HG03025 (cell line): Measurements from ENCODE around the gene PSD4.

Experiments
- ATAC-seq: cut with Tn5 transposase; IDR thresholded peaks from one replicate; pipeline ENCODE4 v1.9.1; 2021; ENCODE audit warnings: mild to moderate bottlenecking, moderate library complexity; ENCODE audit not compliant: unreplicated experiment, low FRiP score

Gene PSD4

DNA sequence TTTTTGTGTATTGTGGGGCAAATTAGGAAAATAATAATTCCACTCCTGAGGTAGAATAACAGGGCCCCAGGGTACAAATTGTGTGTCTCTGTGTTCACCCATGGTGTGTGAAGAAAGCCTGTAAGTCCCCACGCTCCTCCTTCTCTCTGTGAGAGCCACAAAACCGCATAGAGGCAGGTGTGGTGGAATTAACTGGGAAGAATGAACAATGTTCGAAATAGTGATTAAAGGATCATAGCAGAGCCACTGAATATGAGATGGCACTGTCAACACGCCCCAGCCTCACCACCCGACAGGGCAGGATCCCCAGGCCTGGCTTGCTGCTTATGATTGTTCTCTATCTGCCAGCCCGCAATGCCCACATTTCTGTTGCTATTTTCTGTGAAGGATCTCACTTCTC, 32.3 kb upstream of the PSD4 start:
- no peak for ATAC-seq

DNA sequence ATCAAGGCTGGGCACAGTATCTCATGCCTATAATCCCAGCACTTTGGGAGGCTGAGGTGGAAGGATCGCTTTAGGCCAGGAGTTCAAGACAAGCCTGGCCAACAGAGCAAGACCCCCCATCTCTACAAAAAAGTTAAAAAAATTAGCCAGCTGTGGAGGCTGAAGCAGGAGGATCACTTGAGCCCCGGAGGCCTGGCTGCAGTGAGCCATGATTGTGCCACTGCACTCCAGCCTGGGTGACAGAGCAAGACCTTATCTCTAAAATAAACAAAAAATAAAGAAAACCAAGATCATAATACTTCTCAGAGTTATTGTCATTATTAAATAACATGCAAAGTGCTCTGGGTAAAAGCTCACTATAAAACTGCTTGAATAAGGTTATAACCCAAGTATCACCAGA, 31.5 kb upstream of the PSD4 start:
- no peak for ATAC-seq

DNA sequence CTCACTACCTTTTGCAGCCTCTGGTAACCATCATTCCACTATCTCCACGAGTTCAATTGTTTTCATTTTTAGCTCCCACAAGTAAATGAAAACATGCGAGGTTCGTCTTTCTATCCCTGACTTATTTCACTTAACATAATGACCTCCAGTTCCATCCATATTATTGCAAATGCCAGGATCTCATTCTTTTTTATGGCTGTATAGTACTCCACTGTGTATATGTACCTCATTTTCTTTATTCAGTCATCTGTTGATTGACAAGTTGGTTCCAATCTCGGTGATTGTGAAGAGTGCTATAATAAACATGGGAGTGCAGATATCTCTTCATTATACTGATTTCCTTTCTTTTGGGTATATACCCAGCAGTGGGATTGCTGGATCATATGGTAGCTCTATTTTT, 29.5 kb upstream of the PSD4 start:
- ATAC-seq, result no peak

DNA sequence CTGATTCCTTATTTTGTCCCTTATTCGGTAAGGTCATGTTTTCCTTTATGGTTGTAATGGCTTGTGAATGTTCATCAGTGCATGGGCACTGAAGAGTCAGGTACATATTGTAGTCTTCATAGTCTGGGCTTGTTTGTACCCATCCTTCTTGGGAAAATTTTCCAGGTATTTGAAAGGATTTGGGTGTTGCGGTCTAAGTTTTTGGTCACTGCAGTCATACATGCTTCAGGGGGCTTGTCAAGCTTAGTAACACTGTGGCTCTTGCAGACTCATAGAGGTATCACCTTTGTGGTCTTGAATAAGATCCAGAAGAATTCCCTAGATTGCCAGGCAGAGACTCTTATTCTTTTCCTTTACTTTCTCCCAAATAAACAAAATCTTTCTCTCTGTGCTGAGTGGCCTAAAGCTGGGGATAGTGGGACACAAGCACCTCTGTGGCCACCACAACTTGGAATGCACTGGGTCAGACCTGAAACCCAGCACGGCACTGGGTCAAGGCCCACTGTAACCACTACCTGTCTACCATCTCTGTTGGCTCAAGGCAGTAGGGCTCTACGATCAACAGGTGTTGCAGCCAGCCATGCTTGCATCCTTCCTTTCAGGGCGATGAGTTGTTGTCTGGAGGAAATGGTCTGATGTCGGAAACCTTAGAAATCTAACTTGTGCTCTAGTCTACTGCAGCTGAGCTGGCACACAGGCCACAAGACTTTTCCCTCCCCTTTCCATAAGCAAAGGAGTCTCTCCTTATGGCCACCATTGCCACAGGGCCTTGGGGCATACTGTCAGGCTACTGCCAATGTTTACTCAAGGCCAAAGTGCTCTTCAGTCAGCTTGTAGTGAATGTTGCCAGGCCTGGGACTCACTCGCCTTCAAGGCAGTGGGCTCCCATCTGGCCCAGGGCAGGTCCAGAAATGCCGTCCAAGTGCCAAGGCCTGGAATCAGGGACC, 24.9 kb upstream of the PSD4 start:
- no peak for ATAC-seq

DNA sequence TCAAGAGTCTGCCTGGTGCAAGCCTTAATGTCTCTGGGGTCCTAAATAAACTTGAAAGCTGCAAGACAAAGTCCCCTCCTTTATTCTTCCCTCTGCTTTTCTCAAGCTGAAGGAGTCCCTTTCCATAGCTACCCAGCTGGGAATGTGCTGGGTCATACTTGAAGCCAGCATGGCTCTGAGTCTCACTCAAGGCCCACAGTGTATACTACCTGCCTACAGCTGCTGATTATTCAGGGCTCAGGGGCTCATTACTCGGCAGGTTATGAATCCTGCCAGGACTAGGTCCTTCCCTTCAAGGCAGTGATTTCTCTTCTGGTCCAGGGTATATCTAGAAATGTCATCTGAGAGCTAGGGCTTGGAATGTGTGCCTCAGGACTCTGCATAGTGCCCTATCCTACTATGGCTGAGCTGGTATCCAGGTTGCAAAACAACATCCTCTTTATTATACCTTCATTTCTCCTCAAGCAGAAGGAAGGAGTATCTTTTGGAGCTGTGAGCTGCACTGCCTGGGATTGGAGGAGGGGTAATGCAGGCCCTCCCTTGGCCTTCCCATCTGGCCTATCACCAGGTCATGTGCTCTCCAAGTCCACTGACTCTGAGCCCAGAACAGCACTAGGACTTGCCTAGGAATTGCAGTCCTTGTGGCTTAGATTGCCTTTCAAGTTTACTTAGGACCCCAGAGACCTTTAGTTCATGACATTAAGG, 24.1 kb upstream of the PSD4 start:
- no peak for ATAC-seq

DNA sequence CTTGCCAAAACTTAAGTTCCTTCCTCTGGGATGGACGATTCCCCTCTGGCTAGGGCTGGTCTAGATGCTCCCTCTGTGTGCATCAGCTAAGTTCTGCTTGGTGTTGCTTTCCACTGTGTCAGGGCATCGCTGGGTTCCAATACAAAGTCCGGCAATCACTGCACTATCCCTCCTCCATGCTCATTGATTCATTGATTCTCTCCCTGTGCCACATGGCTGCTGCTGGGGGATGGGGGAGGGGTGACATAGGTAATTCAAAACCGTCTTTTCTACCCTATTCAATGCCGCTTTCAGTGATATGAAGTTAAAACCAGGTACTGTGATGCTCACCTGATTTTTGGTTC, 23.5 kb upstream of the PSD4 start:
- no peak for ATAC-seq

DNA sequence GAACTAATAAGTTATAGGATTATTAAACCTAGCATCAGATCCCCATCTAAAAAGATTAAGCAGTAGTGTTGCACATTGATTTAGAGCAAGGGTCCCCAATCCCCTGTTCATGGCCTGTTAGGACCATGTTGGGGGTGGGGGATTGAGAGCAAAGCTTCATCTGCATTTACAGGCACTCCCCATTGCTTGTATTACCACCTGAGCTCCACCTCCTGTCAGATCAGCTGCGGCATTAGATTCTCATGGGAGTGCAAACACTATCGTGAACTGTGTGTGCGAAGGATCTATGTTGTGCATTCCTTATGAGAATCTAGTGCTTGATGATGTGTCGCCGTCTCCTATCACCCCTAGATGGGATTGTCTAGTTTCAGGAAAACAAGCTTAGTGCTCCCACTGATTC, 18.4 kb upstream of the PSD4 start:
- no peak for ATAC-seq

DNA sequence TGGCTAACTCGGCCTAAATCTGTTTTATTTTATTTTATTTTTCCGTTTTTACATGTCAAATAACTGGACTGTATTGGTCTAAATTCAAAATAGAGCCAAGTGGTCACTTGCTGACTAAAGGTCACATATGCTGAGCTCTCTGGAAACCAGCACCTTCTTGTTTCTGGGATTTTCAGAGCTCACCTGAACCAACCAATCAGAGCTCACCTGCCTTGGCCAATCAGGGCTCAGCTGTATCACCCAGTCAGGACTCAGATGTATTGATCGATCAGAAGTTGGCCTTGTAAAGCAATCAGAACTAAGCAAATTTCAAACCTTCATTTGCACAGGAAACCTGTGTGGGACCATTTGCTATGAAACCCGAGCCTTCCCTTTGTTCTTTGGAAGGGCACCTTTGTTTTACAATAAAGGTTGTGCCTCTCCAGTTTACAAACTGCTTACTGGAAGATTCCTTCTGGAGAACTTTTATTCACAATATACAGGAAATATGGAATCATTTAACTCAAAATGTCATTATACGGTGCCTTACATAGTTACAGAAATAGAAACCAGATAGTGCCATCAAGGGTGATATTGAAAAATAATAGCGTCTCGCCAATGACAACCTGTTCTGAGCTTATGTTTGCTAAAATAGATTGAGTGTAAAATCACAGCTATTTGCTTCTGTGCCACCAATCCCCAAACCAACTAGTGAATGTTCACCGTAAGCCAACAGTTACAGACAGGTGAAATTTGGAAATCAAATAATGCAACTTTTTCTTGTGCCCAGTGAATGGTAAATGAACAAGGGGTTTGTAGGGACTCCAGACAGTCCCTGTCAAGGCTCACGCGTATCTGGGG, 17.3 kb upstream of the PSD4 start:
- ATAC-seq, result no peak

DNA sequence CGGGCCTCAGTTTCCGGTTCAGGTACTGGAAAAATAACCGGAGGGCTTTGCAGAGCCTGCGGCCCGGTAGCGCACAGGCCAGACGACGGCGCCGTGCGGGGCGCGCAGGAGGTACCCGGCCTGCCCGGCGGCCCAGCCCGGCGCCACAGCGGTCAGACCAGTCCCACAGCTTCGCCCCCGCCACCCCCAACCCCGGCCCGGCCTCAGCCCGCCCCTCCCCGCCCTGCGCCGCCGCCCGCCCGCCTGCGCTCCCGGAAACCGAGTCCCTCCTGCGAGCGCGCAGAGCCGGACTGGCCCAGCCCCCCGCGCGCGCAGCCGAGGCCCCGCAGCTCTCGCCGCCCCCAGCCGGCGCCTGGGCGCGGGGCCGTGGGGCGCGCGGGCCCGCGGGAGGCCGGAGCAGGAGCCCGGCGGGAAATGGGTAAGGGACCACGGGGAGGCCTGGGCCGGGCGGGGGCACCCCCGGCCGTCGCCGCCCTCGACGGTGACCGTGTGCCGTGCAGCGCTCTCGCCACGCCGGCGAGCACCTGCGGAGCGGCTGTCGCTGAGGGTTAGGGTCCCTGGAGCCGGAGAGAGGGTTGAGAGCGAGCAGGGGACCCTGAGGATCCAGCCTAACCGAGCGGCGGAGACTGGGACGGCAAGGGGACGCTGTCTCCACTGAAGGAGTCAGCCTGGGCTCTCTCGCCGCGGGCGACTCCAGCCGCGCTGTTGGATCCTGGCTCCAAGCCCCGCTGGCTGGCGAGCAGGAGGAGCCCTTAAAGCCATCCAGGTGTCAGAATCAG, 16.5 kb upstream of the PSD4 start:
- peak; percentile 62 for ATAC-seq

DNA sequence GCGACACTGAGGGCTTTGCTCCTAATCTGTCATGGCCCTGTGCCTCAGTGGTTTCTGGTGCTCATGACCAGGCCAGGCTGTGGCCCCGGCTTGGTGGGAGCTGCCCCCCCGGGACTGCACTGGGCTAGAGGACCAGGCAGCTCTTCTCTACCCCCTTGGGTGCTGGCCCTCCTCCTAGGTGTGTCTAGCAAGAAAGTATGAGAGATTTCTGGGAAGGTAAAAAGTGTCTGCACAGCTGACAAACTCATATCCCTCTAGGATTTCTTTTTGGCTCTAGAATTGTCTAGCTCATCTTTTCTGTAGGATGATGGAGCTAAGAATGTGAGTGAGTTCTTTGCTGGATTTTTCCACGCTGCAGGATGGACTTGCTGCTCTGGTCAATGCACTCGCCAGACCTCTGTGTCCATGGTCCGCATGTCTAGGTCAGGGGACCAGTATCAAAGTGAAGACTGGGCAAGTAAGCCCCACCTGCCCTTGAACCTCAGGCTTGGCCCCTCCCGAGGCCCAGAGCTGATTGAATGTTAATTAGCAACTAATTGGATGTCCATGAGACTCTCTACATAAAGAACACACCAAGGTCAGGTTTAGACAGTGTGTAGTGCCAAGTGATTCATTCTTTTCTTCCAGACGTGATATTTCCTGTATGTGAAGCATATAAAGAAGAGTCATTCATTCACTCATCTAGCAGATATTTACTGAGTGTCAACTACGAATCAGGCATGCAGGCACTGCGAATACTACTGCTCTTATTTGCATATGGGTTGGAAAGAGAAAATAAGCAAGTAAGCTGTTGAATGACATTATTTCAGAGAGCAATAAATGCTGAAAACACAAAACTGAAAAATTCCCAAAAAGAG, 15.6 kb upstream of the PSD4 start:
- no peak for ATAC-seq

DNA sequence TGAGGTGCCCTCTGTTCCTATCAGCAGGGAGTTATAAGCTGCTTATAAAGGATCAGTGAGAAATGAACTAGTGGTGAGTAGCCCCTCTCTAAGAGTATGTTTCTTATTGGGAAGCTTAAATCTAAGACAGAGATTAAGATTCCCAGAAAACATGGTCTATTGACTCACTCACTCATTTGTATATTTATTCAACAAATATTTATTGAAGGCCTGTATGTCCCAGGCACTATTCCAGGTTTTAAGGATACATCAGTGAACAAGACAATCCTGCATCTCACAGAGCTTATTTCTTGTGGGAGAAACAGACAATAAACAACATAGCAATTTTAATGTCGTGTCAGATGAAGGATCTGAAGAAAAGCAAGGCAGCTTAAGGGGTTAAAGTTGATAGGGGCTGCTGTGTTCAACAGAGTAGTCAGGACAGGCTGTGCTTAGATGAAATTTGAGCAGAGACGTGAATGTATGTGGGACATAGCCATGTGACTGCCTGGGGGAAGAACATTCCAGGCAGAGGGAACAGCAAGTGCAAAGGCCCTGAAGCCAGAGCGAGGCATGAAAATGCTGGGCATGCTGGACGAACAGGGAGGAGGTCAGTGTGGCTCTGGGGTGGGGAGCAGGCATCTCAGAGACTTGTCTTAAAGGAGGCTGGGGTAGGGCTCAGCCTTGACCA, 14.8 kb upstream of the PSD4 start:
- no peak for ATAC-seq

DNA sequence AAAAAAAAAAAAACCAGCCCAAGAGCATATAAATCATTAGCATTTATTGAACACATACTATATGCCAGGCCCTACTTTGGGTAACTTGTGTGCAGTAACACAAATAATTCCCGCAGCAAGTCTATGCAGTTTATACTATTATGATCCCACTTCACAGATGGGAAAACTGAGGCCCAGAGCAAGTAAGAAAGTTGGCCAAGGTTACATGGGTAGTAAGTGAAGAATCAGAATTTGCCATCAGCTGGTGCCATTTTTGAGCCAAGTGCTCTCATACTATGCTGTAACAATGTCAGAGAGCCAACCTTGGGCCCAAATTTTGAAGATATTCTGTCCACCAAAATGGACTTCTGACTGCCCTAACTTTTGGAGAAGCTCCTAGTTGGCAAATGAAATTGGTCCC, 13.5 kb upstream of the PSD4 start:
- no peak for ATAC-seq

DNA sequence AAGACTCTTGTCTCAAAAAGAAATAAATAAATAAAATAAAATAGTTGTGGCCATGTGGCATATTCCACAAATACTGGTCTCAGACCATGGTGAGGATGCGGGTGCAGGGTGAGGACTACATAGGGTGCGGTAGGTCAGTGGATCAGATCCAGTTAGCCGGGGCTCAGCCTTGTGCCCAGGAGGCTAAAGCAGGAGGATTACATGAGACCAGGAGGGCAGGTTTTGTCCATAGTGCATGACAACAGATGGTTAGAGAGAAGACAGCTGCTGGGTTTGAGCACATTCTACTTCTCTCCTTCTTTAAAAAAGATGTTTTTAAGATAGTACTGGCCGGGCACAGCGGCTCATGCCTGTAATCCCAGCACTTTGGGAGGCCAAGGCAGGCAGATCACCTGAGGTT, 12.8 kb upstream of the PSD4 start:
- ATAC-seq, result no peak

DNA sequence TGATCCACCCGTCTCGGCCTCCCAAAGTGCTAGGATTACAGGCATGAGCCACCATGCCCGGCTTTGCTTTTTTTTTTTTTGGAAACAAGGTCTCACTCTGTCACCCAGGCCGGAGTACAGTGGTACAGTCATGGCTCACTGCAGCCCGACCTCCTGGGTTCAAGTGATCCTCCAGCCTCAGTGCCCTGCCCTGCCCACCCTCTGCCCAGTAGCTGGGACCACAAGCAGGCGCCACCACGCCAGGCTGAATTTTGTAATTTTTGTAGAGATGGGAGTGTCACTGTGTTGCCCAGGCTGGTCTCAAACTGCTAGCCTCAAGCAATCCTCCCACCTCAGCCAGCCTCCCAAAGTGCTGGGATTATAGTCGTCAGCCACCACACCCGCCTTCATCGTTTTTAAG, 11.6 kb upstream of the PSD4 start:
- no peak for ATAC-seq

DNA sequence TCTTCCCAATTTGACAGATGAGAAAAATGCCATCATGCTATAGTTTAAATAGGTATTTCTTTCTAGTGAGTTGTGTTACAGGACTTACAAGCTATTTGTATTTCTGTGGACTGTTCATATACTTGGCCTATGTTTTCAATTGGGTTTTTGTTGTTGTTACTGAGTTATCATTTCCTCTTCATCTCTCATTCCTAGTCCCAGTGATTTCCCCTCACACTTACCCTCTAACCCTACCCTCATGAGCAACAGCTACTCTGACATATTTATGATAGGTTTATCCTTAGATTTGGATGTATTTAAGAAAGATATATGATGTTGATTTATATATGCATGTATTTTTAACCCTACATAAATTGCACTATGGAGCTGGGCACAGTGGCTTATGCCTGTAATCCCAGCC, 10.9 kb upstream of the PSD4 start:
- no peak for ATAC-seq

DNA sequence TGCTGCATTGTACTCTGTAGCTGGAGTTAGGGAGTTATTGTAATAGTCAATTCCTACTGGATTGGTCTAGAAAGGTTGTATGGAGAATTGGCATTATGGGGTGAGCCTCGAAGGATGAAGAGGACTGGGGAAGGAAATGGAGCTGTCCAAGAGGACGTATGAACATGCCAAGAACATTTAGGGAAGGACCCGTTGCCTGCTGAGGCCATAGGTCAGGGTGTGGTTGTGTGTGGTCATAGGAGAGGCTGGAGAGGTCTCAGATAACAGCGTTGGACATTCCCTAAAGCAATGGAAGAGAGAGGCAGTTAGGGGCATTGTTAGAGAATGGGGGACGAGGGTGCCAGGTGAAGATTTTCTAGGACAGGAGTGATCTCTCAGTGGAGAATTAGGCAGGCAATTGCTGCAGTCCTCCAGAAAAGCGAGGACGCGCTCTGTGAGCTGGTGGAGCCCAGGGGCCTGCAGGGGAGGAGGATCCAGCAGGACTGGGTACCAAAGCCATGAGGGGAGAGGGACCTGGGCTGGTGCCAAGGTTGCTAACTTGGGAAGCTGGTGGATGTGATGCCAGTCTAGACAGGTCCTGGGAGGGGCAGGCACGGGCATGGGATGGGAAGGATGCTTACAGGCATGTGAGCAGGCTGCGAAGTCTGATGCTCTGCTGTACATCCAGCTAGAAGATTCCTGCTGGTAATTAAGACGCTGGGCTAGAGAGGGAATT, 9.4 kb upstream of the PSD4 start:
- ATAC-seq, result no peak

DNA sequence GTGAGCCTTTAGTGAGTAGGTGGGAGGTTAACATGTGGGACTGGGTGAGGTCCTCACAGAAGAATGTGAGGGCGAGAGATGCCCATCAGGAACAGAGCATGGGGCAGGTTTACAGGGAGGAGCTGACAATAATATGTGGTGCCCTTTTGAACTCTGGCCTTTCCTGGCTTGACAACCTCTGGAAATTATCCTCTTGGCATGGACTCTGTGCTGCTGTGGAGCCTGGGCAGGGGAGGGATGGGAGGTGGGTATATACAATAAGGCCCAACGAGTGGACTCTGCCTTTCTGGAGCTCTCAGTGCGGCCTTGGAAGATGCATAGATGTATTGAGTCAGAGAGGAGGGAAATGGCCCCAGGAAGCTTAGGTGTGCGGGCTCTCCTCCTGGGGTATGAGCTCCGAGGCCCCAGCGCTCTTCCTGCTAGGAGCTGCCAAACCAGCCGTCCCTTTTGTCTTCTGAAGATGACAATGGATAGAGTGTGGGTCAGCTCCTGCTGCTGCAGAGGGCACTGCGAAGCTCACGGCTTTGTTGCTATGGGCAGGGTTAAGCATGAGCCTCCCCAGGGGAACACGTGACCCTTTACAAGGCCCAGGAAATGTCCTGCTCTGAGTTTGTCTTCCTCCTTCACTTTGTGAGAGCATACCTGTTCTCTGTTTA, 8.7 kb upstream of the PSD4 start:
- no peak for ATAC-seq

DNA sequence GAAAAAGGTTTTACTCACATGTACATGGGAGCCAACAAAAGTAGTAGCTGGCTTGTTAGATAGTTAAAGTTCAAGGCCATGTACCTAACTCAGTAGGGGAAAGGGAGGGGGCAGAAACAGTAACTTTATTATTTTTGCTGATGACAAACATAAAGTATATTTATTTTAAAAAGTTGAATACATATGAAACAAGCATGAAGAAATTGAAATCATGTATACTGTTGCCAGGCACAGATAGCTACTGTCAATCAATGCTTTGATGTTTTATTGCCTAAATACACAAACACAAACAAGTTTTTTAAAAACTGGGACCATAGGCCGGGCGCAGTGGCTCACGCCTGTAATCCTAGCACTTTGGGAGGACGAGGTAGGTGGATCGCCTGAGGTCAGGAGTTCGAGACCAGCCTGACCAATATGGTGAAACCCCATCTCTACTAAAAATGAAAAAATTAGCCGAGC, 7.6 kb upstream of the PSD4 start:
- ATAC-seq, result no peak
